HepG2 (cell line): ENCODE data around the gene CCNB1. TPM values are rescaled to one million over a fixed set of nuclear protein-coding genes. Genes with fewer than 3 reads are reported as not detected.
A peak's percentile ranks its signal among the peaks of the same experiment; 100 is the strongest.

Source experiments
- CBX5 ChIP-seq: sonication (generic); formaldehyde crosslinking; IDR thresholded peaks from 2 replicates; pipeline ENCODE4 v1.4.0; 2020; ENCODE audit warnings: missing genetic modification reagents, borderline replicate concordance
- DRAP1 ChIP-seq: IDR thresholded peaks from 2 replicates; pipeline ENCODE4 v1.6.1; 2016; ENCODE audit warnings: missing genetic modification reagents, missing compliant biosample characterization
- DZIP1 ChIP-seq: sonication (generic); formaldehyde crosslinking; IDR thresholded peaks from 2 replicates; pipeline ENCODE4 v1.5.0; 2020; ENCODE audit warnings: mild to moderate bottlenecking, missing genetic modification reagents
- FOXM1 ChIP-seq: sonication (generic); formaldehyde crosslinking; IDR thresholded peaks from 2 replicates; pipeline ENCODE4 v1.5.0; 2020; ENCODE audit warnings: missing genetic modification reagents
- HES4 ChIP-seq: sonication (generic); formaldehyde crosslinking; IDR thresholded peaks from 2 replicates; pipeline ENCODE4 v1.9.0; 2021; ENCODE audit warnings: mild to moderate bottlenecking, missing genetic modification reagents, borderline replicate concordance
- JUND ChIP-seq: sonication (generic); formaldehyde crosslinking; IDR thresholded peaks from 2 replicates; pipeline ENCODE4 v1.8.0; 2022; ENCODE audit warnings: mild to moderate bottlenecking, missing genetic modification reagents
- KLF9 ChIP-seq: IDR thresholded peaks from 2 replicates; pipeline ENCODE4 v1.6.1; 2016; ENCODE audit warnings: low read depth
- MIER2 ChIP-seq: IDR thresholded peaks from 2 replicates; pipeline ENCODE4 v1.6.1; 2016; ENCODE audit warnings: missing biosample characterization, missing genetic modification reagents
- PHF5A ChIP-seq: IDR thresholded peaks from one replicate; pipeline ENCODE4 v1.6.1; 2018; ENCODE audit warnings: low read depth, missing genetic modification reagents; ENCODE audit not compliant: unreplicated experiment
- RARA ChIP-seq: IDR thresholded peaks from 2 replicates; pipeline ENCODE4 v1.6.1; 2016; ENCODE audit warnings: missing genetic modification reagents, missing compliant biosample characterization
- RFX5 ChIP-seq: IDR thresholded peaks from 2 replicates; pipeline ENCODE4 v1.6.1; 2011; ENCODE audit warnings: low read depth, low read length, improper control_type of control experiment
- RORA ChIP-seq: sonication (generic); formaldehyde crosslinking; IDR thresholded peaks from 2 replicates; pipeline ENCODE4 v1.5.0; 2020; ENCODE audit warnings: mild to moderate bottlenecking, missing genetic modification reagents, moderate library complexity
- SP140L ChIP-seq: sonication (generic); formaldehyde crosslinking; IDR thresholded peaks from 2 replicates; pipeline ENCODE4 v1.4.0; 2020; ENCODE audit warnings: missing genetic modification reagents, borderline replicate concordance
- SP4 ChIP-seq: sonication (generic); formaldehyde crosslinking; IDR thresholded peaks from 2 replicates; pipeline ENCODE4 v1.8.1; 2023; ENCODE audit warnings: mild to moderate bottlenecking, missing genetic modification reagents
- THAP11 ChIP-seq: IDR thresholded peaks from 2 replicates; pipeline ENCODE4 v1.6.1; 2016; ENCODE audit warnings: missing biosample characterization, missing genetic modification reagents
- ZBTB4 ChIP-seq: sonication (generic); formaldehyde crosslinking; IDR thresholded peaks from 2 replicates; pipeline ENCODE4 v1.4.0; 2020; ENCODE audit warnings: missing genetic modification reagents, mild to moderate bottlenecking, borderline replicate concordance
- ZMYM3 ChIP-seq: sonication (generic); formaldehyde crosslinking; IDR thresholded peaks from 2 replicates; pipeline ENCODE4 v1.5.1; 2020; ENCODE audit warnings: mild to moderate bottlenecking, missing genetic modification reagents
- ZNF383 ChIP-seq: sonication (generic); formaldehyde crosslinking; IDR thresholded peaks from 2 replicates; pipeline ENCODE4 v1.4.0; 2020; ENCODE audit warnings: missing genetic modification reagents, mild to moderate bottlenecking, borderline replicate concordance
- ZNF550 ChIP-seq: sonication (generic); formaldehyde crosslinking; IDR thresholded peaks from 2 replicates; pipeline ENCODE4 v1.4.0; 2020; ENCODE audit warnings: mild to moderate bottlenecking, missing genetic modification reagents, borderline replicate concordance
- ZNF562 ChIP-seq: sonication (generic); formaldehyde crosslinking; IDR thresholded peaks from 2 replicates; pipeline ENCODE4 v1.8.0; 2022; ENCODE audit warnings: missing genetic modification reagents, borderline replicate concordance
- ZNF589 ChIP-seq: sonication (generic); formaldehyde crosslinking; conservative IDR thresholded peaks from 2 replicates; pipeline ENCODE4 v1.8.0; 2022; ENCODE audit warnings: mild to moderate bottlenecking, moderate library complexity, missing genetic modification reagents
- ZNF75D ChIP-seq: sonication (generic); formaldehyde crosslinking; IDR thresholded peaks from 2 replicates; pipeline ENCODE4 v1.8.1; 2023; ENCODE audit warnings: missing genetic modification reagents, mild to moderate bottlenecking, borderline replicate concordance
- ZSCAN25 ChIP-seq: sonication (generic); formaldehyde crosslinking; IDR thresholded peaks from 2 replicates; pipeline ENCODE4 v1.8.0; 2022; ENCODE audit warnings: mild to moderate bottlenecking, missing genetic modification reagents
- polyA plus RNA-seq, 8 experiments: library from polyadenylated mRNA; depleted of rRNA in 3 of 8; stranded (reverse) in 7 of 8; unstranded in 1 of 8; fragments of >200 nt; fragmentation: Illumina TruSeq in 4 of 8; extraction: Trizol in 4 of 8; gene quantifications; 2 replicates each; pipeline versions ENCODE4 v1.2.1 to v1.2.3, GENCODE V29; 2011 to 2016; ENCODE audit warnings: low read depth in 4 of 8, missing spikeins in 1 of 8, mixed read lengths in 1 of 8; ENCODE audit not compliant: insufficient read depth in 1 of 8
- total RNA-seq, 5 experiments: library from RNA; depleted of rRNA; stranded (reverse); fragments of >200 nt; fragmentation: Illumina TruSeq; extraction: Trizol; gene quantifications; 2 replicates each; pipeline ENCODE4 v1.2.3, GENCODE V29; 2016; ENCODE audit warnings: low read depth in 1 of 5

The CCNB1 gene
- total and polyA plus RNA-seq, 2 of the 13 experiments (the other 11 are each of a cell fraction or from before 2014, with no cell fraction given) = 82.3 to 316 TPM

DNA sequence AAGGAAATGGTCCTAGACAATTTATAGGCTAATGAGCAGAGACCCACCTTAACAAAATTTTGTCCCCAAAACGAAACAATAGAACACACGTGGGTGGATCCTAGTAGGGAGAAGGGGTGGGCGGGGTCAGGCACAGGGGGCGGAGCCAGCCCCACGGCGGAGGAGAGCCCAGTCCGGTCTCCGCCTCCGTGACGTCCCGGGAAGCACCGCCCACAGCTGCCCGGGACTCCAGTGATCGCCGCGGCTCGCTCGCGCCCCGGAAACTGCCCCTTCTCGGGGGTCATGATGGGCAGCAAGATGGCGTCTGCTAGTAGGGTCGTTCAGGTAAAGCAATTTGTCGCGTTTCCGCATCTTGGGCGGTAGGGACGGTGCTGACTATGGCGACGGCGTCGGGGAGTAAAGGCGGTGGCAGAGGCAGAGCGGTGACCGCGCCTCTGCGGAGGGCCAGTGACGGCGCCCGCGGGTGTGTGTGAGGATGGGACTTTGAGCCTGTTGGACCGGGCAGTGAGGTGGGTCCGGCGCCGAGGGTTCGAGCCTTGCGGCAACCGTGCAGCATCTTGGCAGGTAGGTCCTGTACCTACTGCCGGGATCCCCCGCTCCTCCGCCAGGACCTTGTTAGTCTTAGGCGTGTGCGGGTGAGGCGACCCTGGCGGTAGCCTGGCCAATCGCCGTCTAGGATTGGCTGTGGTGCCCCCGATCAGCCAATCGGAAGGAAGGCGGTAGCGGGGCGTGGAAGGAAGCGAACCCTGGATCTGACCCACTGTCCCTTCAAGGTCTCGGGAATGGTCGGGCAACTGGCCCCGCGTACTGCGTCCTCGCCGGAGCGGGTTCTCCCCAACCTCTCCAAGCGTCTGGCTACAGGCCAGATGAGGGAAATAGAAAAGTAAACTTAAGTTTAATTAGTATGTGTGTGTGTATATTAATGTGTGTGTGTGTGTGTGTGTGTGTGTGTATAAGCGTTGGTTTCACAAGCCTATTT, 50.9 kb downstream of the CCNB1 start (continued):
- TF ChIP-seq PHF5A (CRISPR knock-in tag) (peak; percentile 21), ZSCAN25 (CRISPR knock-in tag) (no peak), KLF9 (CRISPR knock-in tag) (0 out of 2 replicates have a peak, but pooled peaks have one; percentile 55), ZNF383 (CRISPR knock-in tag) (no peak), ZNF589 (no peak), DZIP1 (peak; percentile 94), THAP11 (CRISPR knock-in tag) (peak; percentile 76), SP140L (CRISPR knock-in tag) (peak; percentile 39; the same call in 1 of the 2 replicates), ZNF550 (CRISPR knock-in tag) (no peak), CBX5 (CRISPR knock-in tag) (0 out of 2 replicates have a peak, but pooled peaks have one; percentile 51), RFX5 (peak; percentile 56; the same call in 1 of the 2 replicates), ZBTB4 (peak; percentile 87; the same call in 1 of the 2 replicates), JUND (CRISPR knock-in tag) (0 out of 2 replicates have a peak, but pooled peaks have one; percentile 31), DRAP1 (peak; percentile 59), ZNF75D (CRISPR knock-in tag) (no peak), RARA (peak; percentile 74), SP4 (peak; percentile 85), FOXM1 (CRISPR knock-in tag) (no peak), ZMYM3 (CRISPR knock-in tag) (peak; percentile 18; the same call in 1 of the 2 replicates), MIER2 (CRISPR knock-in tag) (peak; percentile 58; the same call in 1 of the 2 replicates), RORA (no peak), HES4 (CRISPR knock-in tag) (peak; percentile 55; the same call in 1 of the 2 replicates), ZNF562 (no peak)
